ENCODE results near the gene ZBTB43. TPM values are rescaled to one million over a fixed set of nuclear protein-coding genes. Genes with fewer than 3 reads are reported as not detected.

The ZBTB43 gene
- total and polyA plus RNA-seq, 2 of the 4 experiments (the other 2 are of a cell fraction) = 4.5 to 15.1 TPM

DNA sequence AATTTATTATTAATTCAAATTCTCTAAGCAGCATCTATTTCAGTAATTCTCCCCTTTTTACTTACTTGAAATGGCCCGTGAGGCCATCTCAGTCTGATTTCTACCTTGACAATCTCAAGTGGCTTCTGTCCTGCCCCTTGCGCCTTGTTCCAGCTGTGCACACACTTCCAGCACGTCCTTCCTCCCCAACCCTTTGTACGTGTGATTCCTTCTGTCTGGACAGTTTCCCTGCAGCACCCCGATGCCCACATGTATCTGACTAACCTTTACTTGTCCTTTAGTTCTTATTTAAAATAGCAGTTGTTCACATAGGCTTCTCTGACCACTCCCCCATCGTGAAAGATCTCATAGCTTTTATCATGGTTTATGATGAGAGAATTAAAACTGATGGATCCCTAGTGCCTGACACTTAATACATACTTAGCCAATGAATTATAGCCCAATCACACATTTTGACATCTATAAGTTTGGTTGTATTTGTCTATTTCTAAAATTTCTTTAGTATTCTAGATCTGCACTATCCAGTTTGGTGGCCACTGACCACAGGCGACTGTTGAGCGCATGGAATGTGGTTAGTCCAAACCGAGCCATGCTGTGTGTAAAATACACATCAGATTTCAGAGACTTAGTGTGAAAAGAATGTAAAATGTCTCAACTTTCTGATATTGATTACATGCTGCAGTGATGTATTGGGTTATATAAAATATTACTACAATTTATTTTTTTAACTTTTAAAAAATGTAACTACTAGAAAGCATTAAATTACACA is 69.9 kb downstream of the ZBTB43 start:
- dilution Hi-C loops (cut with HindIII; ENCODE audit: low sequenced_read_pairs, unreplicated experiment) = no loop called here
- H3K9ac ChIP-seq (ENCODE audit: low read depth, low read length) = no peak overlapping the region
- ChIA-PET POLR2A (ENCODE audit: unreplicated experiment) (no interaction called here), CTCF (no interaction called here)
- in situ Hi-C loops (cut with MboI; ENCODE audit: low sequenced_read_pairs) = no loop called here
- H3K79me1 ChIP-seq (ENCODE audit: low read depth in 1 of 2, low read length in 2 of 2) = peaks cover 20 to 62% of the 10 kb centered on the region in 2 experiments
- no TSS peak for BruUV-seq (replicated peaks)
- no peak overlapping the region for H4K91ac ChIP-seq (ENCODE audit: insufficient read depth, low read depth, low read length)
- no peak overlapping the region for H3K4ac ChIP-seq (ENCODE audit: low read depth, low read length)
- H3K27ac ChIP-seq (ENCODE audit: insufficient read depth, low read length) = no peak overlapping the region
- H4K20me1 ChIP-seq (ENCODE audit: insufficient read depth, low read length) = peaks cover 40% of the 10 kb centered on the region
- no peak overlapping the region for H2AK9ac ChIP-seq (replicated peaks; ENCODE audit: low read depth, low read length, poor library complexity)
- H3K4me1 ChIP-seq (ENCODE audit: control insufficient read depth, insufficient read depth, low read length) = peaks cover 3% of the 10 kb centered on the region
- no peak overlapping the region for H2BK15ac ChIP-seq (ENCODE audit: low read depth, low read length)
- H2BK5ac ChIP-seq (ENCODE audit: low read depth, low read length, poor library complexity, severe bottlenecking) = no peak overlapping the region
- H3K9me3 ChIP-seq (ENCODE audit: control insufficient read depth, insufficient read depth, low read length) = no peaks in the 10 kb centered on the region
- no peak for TF ChIP-seq NFE2L2 (IDR thresholded peaks at IDR 0.05; ENCODE audit: low read depth, low read length)
- TF ChIP-seq, protein P1, sequence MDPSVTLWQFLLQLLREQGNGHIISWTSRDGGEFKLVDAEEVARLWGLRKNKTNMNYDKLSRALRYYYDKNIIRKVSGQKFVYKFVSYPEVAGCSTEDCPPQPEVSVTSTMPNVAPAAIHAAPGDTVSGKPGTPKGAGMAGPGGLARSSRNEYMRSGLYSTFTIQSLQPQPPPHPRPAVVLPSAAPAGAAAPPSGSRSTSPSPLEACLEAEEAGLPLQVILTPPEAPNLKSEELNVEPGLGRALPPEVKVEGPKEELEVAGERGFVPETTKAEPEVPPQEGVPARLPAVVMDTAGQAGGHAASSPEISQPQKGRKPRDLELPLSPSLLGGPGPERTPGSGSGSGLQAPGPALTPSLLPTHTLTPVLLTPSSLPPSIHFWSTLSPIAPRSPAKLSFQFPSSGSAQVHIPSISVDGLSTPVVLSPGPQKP (IDR thresholded peaks at IDR 0.05; ENCODE audit: borderline replicate concordance, low read depth, low read length) = no peak
- no peak for TF ChIP-seq SMC3 (IDR thresholded peaks at IDR 0.05; ENCODE audit: low read depth, low read length)
- TF ChIP-seq RFX5 (IDR thresholded peaks at IDR 0.05; ENCODE audit: low read depth, low read length) = no peak
- TF ChIP-seq FOS (IDR thresholded peaks at IDR 0.05; ENCODE audit: low read depth, low read length) = no peak
- TF ChIP-seq MAZ (IDR thresholded peaks at IDR 0.05; ENCODE audit: borderline replicate concordance, low read depth, low read length) = no peak
- no peak for TF ChIP-seq RAD21 (IDR thresholded peaks at IDR 0.05; ENCODE audit: low read length)
- no peak for TF ChIP-seq POLR2A (IDR thresholded peaks at IDR 0.05; ENCODE audit: low read depth, low read length)
- no peak for TF ChIP-seq MAFK (IDR thresholded peaks at IDR 0.05; ENCODE audit: low read depth, low read length)
- no peak for TF ChIP-seq MXI1 (IDR thresholded peaks at IDR 0.05; ENCODE audit: borderline replicate concordance, low read depth, low read length)
- no peak for TF ChIP-seq CHD1 (IDR thresholded peaks at IDR 0.05; ENCODE audit: low read depth, low read length)
- no peak for TF ChIP-seq CEBPB (IDR thresholded peaks at IDR 0.05; ENCODE audit: low read depth, low read length)
- TF ChIP-seq RCOR1 (IDR thresholded peaks at IDR 0.05; ENCODE audit: insufficient replicate concordance, low read length) = no peak
- TF ChIP-seq, protein P2, sequence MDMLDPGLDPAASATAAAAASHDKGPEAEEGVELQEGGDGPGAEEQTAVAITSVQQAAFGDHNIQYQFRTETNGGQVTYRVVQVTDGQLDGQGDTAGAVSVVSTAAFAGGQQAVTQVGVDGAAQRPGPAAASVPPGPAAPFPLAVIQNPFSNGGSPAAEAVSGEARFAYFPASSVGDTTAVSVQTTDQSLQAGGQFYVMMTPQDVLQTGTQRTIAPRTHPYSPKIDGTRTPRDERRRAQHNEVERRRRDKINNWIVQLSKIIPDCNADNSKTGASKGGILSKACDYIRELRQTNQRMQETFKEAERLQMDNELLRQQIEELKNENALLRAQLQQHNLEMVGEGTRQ (IDR thresholded peaks at IDR 0.05; ENCODE audit: low read depth, low read length) = no peak
- TF ChIP-seq BHLHE40 (IDR thresholded peaks at IDR 0.05; ENCODE audit: low read depth, low read length) = no peak
- H4K5ac ChIP-seq (ENCODE audit: low read depth, low read length) = no peak overlapping the region
- peak; percentile 16 for DNase-seq
- intact Hi-C loops (cut with micrococcal nuclease) = loop anchor here (10.0 kb wide), 1 partner anchor 350 kb away; no protein-coding TSS in a partner anchor
- H3K14ac ChIP-seq (replicated peaks; ENCODE audit: low read depth, low read length) = no peak overlapping the region
- no peak overlapping the region for H2BK20ac ChIP-seq (ENCODE audit: low read depth, low read length)
- no peak overlapping the region for H3K18ac ChIP-seq (ENCODE audit: low read depth, low read length)
- no peak overlapping the region for H3K56ac ChIP-seq (ENCODE audit: extremely low read depth, insufficient read depth, low read length)
- no peak overlapping the region for H3K4me3 ChIP-seq (ENCODE audit: insufficient read depth, low read depth, low read length)
- H3K4me2 ChIP-seq (ENCODE audit: low read depth, low read length) = no peak overlapping the region
- no peak overlapping the region for H2BK120ac ChIP-seq (ENCODE audit: low read depth, low read length)
- H3K27me3 ChIP-seq (ENCODE audit: control insufficient read depth, insufficient read depth, low read length) = no peaks in the 10 kb centered on the region
- peak; percentile 61 for ATAC-seq (ENCODE audit: low read depth)
- H2AFZ ChIP-seq (replicated peaks; ENCODE audit: low read length, poor library complexity) = no peak overlapping the region
- 64% methylated on average over 4 of the region's 9 CpGs; no CpG with 5 or more reads in 1 of the 2 experiments for WGBS, 2 experiments (ENCODE audit: extremely low coverage in 2 of 2, insufficient read length in 1 of 2)
- H3K23ac ChIP-seq (ENCODE audit: low read depth, low read length) = no peak overlapping the region
- peaks cover 3% of the 10 kb centered on the region for H3K9me1 ChIP-seq (ENCODE audit: insufficient read depth, low read length)
- H3K36me3 ChIP-seq (ENCODE audit: control insufficient read depth, insufficient read depth, low read length) = peaks cover 6% of the 10 kb centered on the region
- H4K8ac ChIP-seq (ENCODE audit: low read depth in 2 of 2, low read length in 2 of 2) = no peak overlapping the region
- H2AK5ac ChIP-seq (ENCODE audit: low read depth, low read length) = no peak overlapping the region

Measured in IMR-90 (cell line).